GM03348 (cell line): ENCODE measurements around the gene SLCO3A1.

Source experiments
- DNase-seq: peaks from one replicate; pipeline ENCODE4 v3.0.0; 2012; ENCODE audit warnings: low spot score

The SLCO3A1 gene

GRCh38 chr15:92100751-92101150, 247.2 kb downstream of the SLCO3A1 start:
- DNase-seq = no peak

- DNase-seq = no peak
Observed at GRCh38 chr15:92101708-92102394, 248.3 kb downstream of the SLCO3A1 start.

GRCh38 chr15:92102395-92102755, 248.9 kb downstream of the SLCO3A1 start:
- no peak for DNase-seq

GRCh38 chr15:92104072-92104471, 250.6 kb downstream of the SLCO3A1 start:
- DNase-seq = no peak

DNA sequence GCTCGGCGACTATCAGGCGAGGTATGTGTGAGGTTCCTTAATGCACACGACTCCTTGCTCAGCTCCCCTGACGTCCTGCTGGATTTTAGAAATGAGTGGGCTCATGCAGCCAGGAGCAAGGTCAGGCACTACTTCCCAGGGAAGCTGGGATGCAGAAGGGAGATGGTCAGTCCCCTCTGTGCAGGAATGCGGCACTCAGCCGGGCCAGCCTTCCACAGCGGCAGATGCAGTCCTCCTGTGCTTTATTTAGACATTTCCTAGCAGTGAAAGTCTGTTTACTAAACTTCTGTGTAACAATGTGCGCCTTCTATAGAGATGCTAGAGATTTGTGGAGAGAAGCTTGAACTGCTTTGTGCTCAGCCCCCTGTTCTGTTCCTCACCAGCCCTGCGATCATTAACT, 252.1 kb downstream of the SLCO3A1 start:
- DNase-seq = no peak

- no peak for DNase-seq
Observed at GRCh38 chr15:92107510-92107909, 254.0 kb downstream of the SLCO3A1 start.

GRCh38 chr15:92109191-92109873, 255.8 kb downstream of the SLCO3A1 start:
- no peak for DNase-seq

- no peak for DNase-seq
Observed at GRCh38 chr15:92111291-92111690, 257.8 kb downstream of the SLCO3A1 start.

DNA sequence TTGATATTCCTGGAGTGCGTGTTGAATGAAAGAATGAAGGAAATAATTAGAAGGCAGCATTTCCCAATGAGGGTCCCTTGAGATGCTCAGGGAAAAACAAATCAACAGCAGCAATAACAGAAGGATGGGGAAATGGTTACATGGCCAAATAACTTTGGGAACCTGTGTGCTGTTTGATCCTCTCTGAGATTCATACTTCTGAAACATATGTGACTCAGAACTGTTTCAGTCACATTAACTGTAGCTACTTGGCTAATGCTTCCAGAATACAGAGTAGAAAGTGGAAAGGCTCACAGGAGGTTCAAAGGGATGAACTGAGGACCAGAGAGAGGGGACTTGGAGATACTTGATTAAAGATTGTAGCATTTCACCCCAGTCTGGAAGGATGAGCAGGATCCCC, 258.2 kb downstream of the SLCO3A1 start:
- DNase-seq = peak; percentile 41

DNA sequence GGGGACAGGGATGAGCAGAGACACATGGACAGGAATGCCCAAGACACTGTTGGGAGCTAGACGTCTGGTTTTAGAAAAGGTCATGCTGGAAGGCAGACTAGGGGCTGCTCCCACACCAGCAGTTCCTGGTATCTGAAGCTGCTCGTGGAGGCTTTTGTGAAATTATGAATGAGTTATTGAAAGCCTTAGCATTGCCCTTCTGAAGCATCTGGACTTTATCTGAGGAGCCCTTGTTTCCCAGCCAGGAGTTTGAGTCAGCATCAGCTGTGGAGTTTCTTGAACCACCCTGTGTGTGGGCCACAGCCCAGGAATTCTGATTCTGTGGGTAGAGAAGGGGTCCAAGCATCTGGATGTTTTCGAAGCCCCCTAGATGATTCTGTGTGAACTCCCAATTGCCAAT, 258.7 kb downstream of the SLCO3A1 start:
- peak; percentile 74 for DNase-seq

- DNase-seq = no peak
Observed at GRCh38 chr15:92112711-92113110, 259.2 kb downstream of the SLCO3A1 start.

- no peak for DNase-seq
Observed at GRCh38 chr15:92113832-92114231, 260.3 kb downstream of the SLCO3A1 start.

DNA sequence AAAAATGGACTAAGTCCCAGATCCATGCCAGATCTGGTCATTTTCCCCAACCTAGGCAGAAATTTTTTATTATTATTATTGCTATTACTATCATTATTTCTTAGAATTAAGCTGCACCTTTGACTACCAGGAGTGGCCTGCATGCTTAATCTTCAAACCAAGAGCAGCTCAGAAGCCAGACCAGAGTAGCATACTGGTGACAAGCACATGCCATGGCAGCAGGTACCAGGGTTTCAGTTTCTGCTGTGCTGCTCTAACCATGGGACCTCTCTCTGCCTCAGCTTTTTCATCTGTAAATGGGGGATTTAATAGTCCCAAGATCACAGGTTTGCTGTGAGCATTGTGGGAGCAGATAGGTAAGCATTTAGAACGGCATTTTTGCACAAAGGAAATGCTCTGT, 262.3 kb downstream of the SLCO3A1 start:
- no peak for DNase-seq

- DNase-seq = no peak
Observed at GRCh38 chr15:92116330-92116729, 262.8 kb downstream of the SLCO3A1 start.

- peak; percentile 18 for DNase-seq
Observed at GRCh38 chr15:92117261-92117731, 263.8 kb downstream of the SLCO3A1 start.

GRCh38 chr15:92118162-92118935, 264.8 kb downstream of the SLCO3A1 start:
- peak; percentile 44 for DNase-seq

DNA sequence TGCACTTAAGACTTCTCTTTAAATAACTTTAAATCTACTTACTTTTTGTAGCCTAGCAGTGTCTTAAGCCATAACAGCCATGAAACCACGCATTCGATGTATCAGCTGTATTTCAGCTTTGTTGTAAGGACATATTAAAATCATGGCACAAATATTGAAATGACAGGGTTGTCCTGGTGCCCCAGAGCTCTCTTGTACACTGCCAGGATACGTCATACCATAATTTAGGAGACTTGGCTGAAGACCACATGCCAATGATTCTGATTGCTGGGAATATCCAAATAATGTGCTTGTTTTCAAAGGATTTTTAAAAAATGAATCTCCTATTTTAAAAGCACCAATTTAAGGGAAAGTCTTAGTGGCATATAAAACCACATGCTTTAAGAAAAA, 265.4 kb downstream of the SLCO3A1 start:
- no peak for DNase-seq

GRCh38 chr15:92120094-92120795, 266.7 kb downstream of the SLCO3A1 start:
- DNase-seq = no peak

DNA sequence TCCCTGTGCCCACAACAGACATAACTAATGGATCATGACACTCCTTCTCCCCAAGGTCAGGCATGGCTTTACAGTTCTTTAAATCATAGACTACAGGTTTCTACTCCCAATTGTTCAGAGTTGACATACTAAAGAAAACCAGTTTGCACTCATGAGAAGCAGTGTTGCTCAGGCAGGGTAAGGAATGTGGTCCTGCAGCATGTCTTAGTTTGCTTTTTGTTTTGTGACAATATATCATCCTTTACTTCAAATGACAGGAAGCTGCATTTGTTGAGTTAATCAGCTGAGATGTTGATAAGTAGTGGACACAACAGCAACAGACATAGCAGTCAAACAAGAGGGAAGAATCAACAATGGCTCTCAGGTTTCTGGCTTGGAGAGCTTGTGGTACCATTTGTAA, 267.5 kb downstream of the SLCO3A1 start:
- DNase-seq = no peak

DNA sequence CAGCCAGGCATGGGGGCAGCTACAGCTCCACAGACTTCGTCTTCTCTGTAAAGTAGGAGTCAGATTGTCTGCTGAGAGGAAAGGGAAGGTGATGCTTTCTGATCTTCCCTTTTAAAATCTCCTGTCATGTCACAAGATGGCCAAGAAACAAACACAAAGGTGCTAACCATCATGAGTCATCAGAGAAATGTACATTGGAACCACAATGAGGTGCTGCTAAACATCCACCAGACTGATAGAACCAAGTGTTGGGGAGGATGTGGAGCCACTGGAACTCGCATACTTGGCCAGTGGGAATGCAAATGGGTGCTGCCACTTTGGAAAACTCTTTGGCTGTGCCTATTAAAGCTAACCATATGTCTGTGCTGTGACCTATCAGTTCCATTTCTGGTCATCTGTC, 268.8 kb downstream of the SLCO3A1 start:
- no peak for DNase-seq

DNA sequence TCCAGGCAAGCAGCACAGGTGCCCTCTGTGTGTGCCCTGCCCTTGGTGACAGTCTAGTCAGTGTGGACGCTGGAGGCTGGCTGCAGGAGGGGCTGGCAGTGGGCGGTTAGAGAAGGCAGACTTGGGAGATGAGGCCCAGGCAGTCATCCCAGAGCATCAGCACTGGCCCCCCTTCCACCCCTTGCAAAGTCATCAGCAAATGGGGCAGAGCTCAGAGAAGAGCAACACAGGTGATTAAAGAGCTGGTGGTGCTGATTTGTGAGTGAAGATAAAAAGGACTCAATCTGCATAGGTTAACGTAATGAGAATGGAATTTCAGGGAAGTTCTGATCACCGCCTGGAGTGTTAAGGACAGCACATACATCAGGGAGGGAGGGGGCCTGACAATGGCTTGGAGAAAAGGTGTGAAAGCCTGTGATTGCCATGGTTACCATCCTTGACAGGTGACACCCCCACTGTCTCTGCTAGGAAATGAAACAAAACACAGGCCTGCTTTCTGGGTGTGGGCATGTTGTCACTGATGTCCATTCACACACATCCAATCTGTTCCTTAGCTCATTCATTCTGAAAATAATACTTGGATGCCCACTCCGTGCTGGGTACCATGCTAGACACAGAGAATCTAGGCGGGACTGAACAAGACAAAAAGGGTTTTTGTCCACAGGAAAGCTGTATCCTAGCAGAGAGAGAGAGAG, 270.6 kb downstream of the SLCO3A1 start:
- DNase-seq = no peak

DNA sequence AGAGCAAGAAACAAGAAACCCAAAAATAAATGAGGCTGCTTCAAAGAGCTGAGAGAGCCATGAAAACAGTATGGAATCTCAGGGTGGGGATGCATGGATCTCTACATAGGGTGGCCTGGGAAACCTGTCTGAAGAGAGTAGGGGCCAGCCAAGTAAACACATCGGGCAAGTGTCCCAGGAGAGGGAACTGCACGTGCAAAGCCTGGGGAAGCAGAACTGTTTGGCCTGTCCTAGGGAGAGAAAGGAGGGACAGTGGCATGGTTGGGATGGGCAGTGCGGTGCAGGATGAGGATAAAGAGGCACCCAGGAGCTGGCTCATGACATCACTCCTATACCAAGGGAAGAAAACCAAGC, 271.1 kb downstream of the SLCO3A1 start:
- no peak for DNase-seq
